K562 (cell line): ENCODE results near the gene ANKRD12. TPM values are rescaled to one million over a fixed set of nuclear protein-coding genes. Genes with fewer than 3 reads are reported as not detected.

ENCODE experiments used
- BACH1 ChIP-seq: fragments of 200-800 bp; sonication (Bioruptor generic); IDR thresholded peaks from 2 replicates; pipeline ENCODE4 v1.6.1; 2016; ENCODE audit warnings: missing genetic modification characterization, missing compliant biosample characterization
- BRF2 ChIP-seq: IDR thresholded peaks from 3 replicates; pipeline ENCODE4 v1.6.1; 2011; ENCODE audit warnings: borderline replicate concordance, mild to moderate bottlenecking; ENCODE audit not compliant: insufficient read length, insufficient read depth
- C11orf30 ChIP-seq: fragments of 450-650 bp; IDR thresholded peaks from 2 replicates; pipeline ENCODE4 v1.6.1; 2016; ENCODE audit warnings: low read depth, mild to moderate bottlenecking
- CBX8 ChIP-seq: fragments of 200-600 bp; sonication (generic); IDR thresholded peaks from 2 replicates; pipeline ENCODE4 v1.6.1; 2012; ENCODE audit warnings: borderline replicate concordance, mixed run types, low read depth, mild to moderate bottlenecking, moderate library complexity, mixed read lengths, low read length, control low read depth, inconsistent platforms; ENCODE audit not compliant: poor library complexity, severe bottlenecking; ENCODE audit errors: extremely low read depth
- EHMT2 ChIP-seq: fragments of 450-650 bp; IDR thresholded peaks from 2 replicates; pipeline ENCODE4 v1.6.1; 2018; ENCODE audit warnings: antibody characterized with exemption
- ERF ChIP-seq: fragments of 450-650 bp; formaldehyde crosslinking; IDR thresholded peaks from 2 replicates; pipeline ENCODE4 v1.4.0; 2020; ENCODE audit warnings: mild to moderate bottlenecking, mixed read lengths
- FOXA3 ChIP-seq, 2 experiments: fragments of 450-650 bp in 1 of 2; sonication (generic) in 1 of 2; formaldehyde crosslinking; IDR thresholded peaks in 1 of 2; conservative IDR thresholded peaks in 1 of 2; 2 replicates each; pipeline versions ENCODE4 v1.4.0 to v1.8.0; 2020 to 2022; ENCODE audit warnings: mild to moderate bottlenecking in 2 of 2, missing genetic modification reagents in 1 of 2
- GABPA ChIP-seq: fragments of 200-800 bp; sonication (Bioruptor generic); conservative IDR thresholded peaks from 2 replicates; pipeline ENCODE4 v1.6.1; 2016; ENCODE audit warnings: low read depth, missing genetic modification characterization, missing compliant biosample characterization
- GTF2A2 ChIP-seq: IDR thresholded peaks from 2 replicates; pipeline ENCODE4 v1.6.1; 2016; ENCODE audit warnings: mild to moderate bottlenecking, missing genetic modification characterization, missing compliant biosample characterization
- HDAC6 ChIP-seq: IDR thresholded peaks from 2 replicates; pipeline ENCODE4 v1.6.1; 2012; ENCODE audit warnings: low read depth, mild to moderate bottlenecking, control low read depth, inconsistent platforms, low read length, moderate library complexity
- MNT ChIP-seq, 2 experiments: fragments of 450-650 bp; conservative IDR thresholded peaks; 2 replicates each; pipeline ENCODE4 v1.6.1; 2017; ENCODE audit warnings: mild to moderate bottlenecking in 2 of 2, moderate library complexity in 2 of 2
- MTA3 ChIP-seq: fragments of 450-650 bp; formaldehyde crosslinking; IDR thresholded peaks from 2 replicates; pipeline ENCODE4 v1.6.1; 2017; ENCODE audit warnings: mild to moderate bottlenecking, borderline replicate concordance
- NONO ChIP-seq, 2 experiments: fragments of 200-400 bp in 1 of 2; fragments of 450-650 bp in 1 of 2; formaldehyde crosslinking in 1 of 2; IDR thresholded peaks; 2 replicates each; pipeline ENCODE4 v1.6.1; 2017; ENCODE audit warnings: low read depth in 2 of 2, mild to moderate bottlenecking in 2 of 2, moderate library complexity in 2 of 2, low read length in 1 of 2
- RCOR1 ChIP-seq, 2 experiments: IDR thresholded peaks; 2 replicates each; pipeline ENCODE4 v1.6.1; 2012; ENCODE audit warnings: low read depth in 2 of 2, low read length in 2 of 2, borderline replicate concordance in 1 of 2, improper control_type of control experiment in 1 of 2
- RFX1 ChIP-seq: fragments of 450-650 bp; IDR thresholded peaks from 2 replicates; pipeline ENCODE4 v1.6.1; 2016; ENCODE audit warnings: mild to moderate bottlenecking, moderate library complexity
- SAFB ChIP-seq: fragments of 200-400 bp; formaldehyde crosslinking; IDR thresholded peaks from 2 replicates; pipeline ENCODE4 v1.6.1; 2017; ENCODE audit warnings: low read depth, low read length, borderline replicate concordance
- SMAD3 ChIP-seq: fragments of 450-650 bp; formaldehyde crosslinking; conservative IDR thresholded peaks from 2 replicates; pipeline ENCODE4 v1.4.0; 2020; ENCODE audit warnings: mild to moderate bottlenecking
- TAF15 ChIP-seq: fragments of 200-400 bp; formaldehyde crosslinking; IDR thresholded peaks from 2 replicates; pipeline ENCODE4 v1.6.1; 2017; ENCODE audit warnings: mild to moderate bottlenecking, low read depth, low read length, moderate library complexity
- ZBTB26 ChIP-seq: fragments of 450-650 bp; formaldehyde crosslinking; IDR thresholded peaks from 2 replicates; pipeline ENCODE4 v1.4.0; 2022; ENCODE audit warnings: missing genetic modification characterization
- ZBTB9 ChIP-seq: fragments of 450-650 bp; formaldehyde crosslinking; IDR thresholded peaks from 2 replicates; pipeline ENCODE4 v1.4.0; 2020; ENCODE audit warnings: mild to moderate bottlenecking, moderate library complexity
- ZNF551 ChIP-seq: fragments of 250-450 bp; sonication (Bioruptor Pico); IDR thresholded peaks from 2 replicates; pipeline ENCODE4 v1.5.0; 2021; ENCODE audit warnings: mild to moderate bottlenecking, moderate library complexity
- ZNF830 ChIP-seq: fragments of 250-450 bp; sonication (Bioruptor Pico); IDR thresholded peaks from 2 replicates; pipeline ENCODE4 v1.5.0; 2021; ENCODE audit warnings: mild to moderate bottlenecking
- polyA plus RNA-seq, 8 experiments: library from polyadenylated mRNA; depleted of rRNA in 4 of 8; stranded (reverse) in 5 of 8; unstranded in 3 of 8; fragments of >200 nt; fragmentation: Nextera tagmentation in 2 of 8; fragmentation: Illumina TruSeq in 1 of 8; extraction: Ambion mirVana in 2 of 8; extraction: Trizol in 1 of 8; gene quantifications; 2 replicates each; pipeline versions ENCODE4 v1.2.1 to v1.2.3, GENCODE V29; 2011 to 2014; ENCODE audit warnings: inconsistent platforms in 1 of 8, missing spikeins in 1 of 8
- total RNA-seq, 7 experiments: library from RNA; depleted of rRNA in 6 of 7; stranded (reverse); fragments of >200 nt in 6 of 7; fragmentation: Illumina TruSeq in 2 of 7; extraction: Trizol in 2 of 7; gene quantifications; 2 replicates each; pipeline versions ENCODE4 v1.2.1 to v1.2.3, GENCODE V29; 2011 to 2021; ENCODE audit warnings: low replicate concordance in 1 of 7

Gene ANKRD12
- total and polyA plus RNA-seq, 9 of the 15 experiments (the other 6 are each of a cell fraction or from before 2014, with no cell fraction given): 6.6 to 28.2 (median 16.0) TPM

- no peak for TF ChIP-seq NONO (IDR thresholded peaks at IDR 0.05; ENCODE audit: low read depth in 2 of 2, low read length in 1 of 2)
- TF ChIP-seq HDAC6: no peak
- no peak for TF ChIP-seq ZNF551 (CRISPR knock-in tag)
- no peak for TF ChIP-seq ZBTB26
- no peak for TF ChIP-seq GTF2A2 (tag)
- 0 out of 4 replicates have a peak, but pooled peaks of 1 of the 2 experiments have one; percentile 5 for TF ChIP-seq MNT (conservative IDR thresholded peaks at IDR 0.05)
- no peak for TF ChIP-seq ZNF830
- peak; percentile 17; the same call in 1 of the 2 replicates for TF ChIP-seq GABPA (tag)
- no peak for TF ChIP-seq SMAD3 (CRISPR knock-in tag)
- TF ChIP-seq ERF: no peak
- TF ChIP-seq RCOR1 (IDR thresholded peaks at IDR 0.05; ENCODE audit: borderline replicate concordance in 1 of 2, low read depth in 2 of 2, low read length in 2 of 2): 0 out of 4 replicates have a peak, but pooled peaks of 1 of the 2 experiments have one; percentile 18
- no peak for TF ChIP-seq EHMT2
- TF ChIP-seq TAF15: no peak
- TF ChIP-seq CBX8: no peak
- TF ChIP-seq ZBTB9 (CRISPR knock-in tag): no peak
- TF ChIP-seq BRF2: no peak
- no peak for TF ChIP-seq MTA3
- TF ChIP-seq SAFB: no peak
- TF ChIP-seq FOXA3 (CRISPR knock-in tag; conservative IDR thresholded peaks at IDR 0.05 in 1 of 2, IDR thresholded peaks at IDR 0.05 in 1 of 2): peak in 1 of 2 experiments; percentile 37; a peak in 1 of 4 replicates
- no peak for TF ChIP-seq BACH1 (tag)
- TF ChIP-seq C11orf30: no peak
- TF ChIP-seq RFX1: 0 out of 2 replicates have a peak, but pooled peaks have one; percentile 9
These were observed 42.0 kb upstream of the ANKRD12 start (continued) for GRCh38 chr18:9094307-9095226.
